Measurements from ENCODE around the gene NIPBL. TPM values are rescaled to one million over a fixed set of nuclear protein-coding genes. Genes with fewer than 3 reads are reported as not detected.

Gene NIPBL
- total RNA-seq, 2 donors from 2014 or later: 29.8 to 38.9 TPM

GRCh38 chr5:36939969-36940858 is 63.6 kb downstream of the NIPBL start:
- TF ChIP-seq CTCF (IDR thresholded peaks at IDR 0.05): no peak
- no peak for TF ChIP-seq POLR2A (IDR thresholded peaks at IDR 0.05)
- H3K27me3 ChIP-seq: no peaks in the 10 kb centered on the region
- no peaks in the 10 kb centered on the region for H3K36me3 ChIP-seq (replicated peaks in 1 of 2; ENCODE audit: insufficient read depth in 1 of 2, low read depth in 2 of 2)
- H3K27ac ChIP-seq: peak overlapping the region in 1 of 4 donors; percentile 2
- no peak for DNase-seq
- 51 to 54% methylated on average over 3 of the region's 3 CpGs for WGBS, 2 donors
- ATAC-seq: no peak
- no peak overlapping the region for H3K4me3 ChIP-seq
- intact Hi-C loops (cut with DNase I): loop anchor here (10.0 kb wide), 2 partner anchors 65 to 215 kb away; partner anchors contain the start of gene NIPBL
- H3K9me3 ChIP-seq: no peaks in the 10 kb centered on the region
- H3K4me1 ChIP-seq: peaks cover 25% of the 10 kb centered on the region

- no peak overlapping the region for H3K27ac ChIP-seq
- intact Hi-C loops (cut with DNase I): loop anchor here (10.0 kb wide), 2 partner anchors 69 to 219 kb away; partner anchors contain the start of gene NIPBL
- TF ChIP-seq CTCF (IDR thresholded peaks at IDR 0.05): no peak
- no peak for TF ChIP-seq POLR2A (IDR thresholded peaks at IDR 0.05)
- WGBS, 2 donors: 67 to 80% methylated on average over 1 of the region's 1 CpG
- H3K4me1 ChIP-seq: peaks cover 28% of the 10 kb centered on the region
- no peaks in the 10 kb centered on the region for H3K36me3 ChIP-seq (replicated peaks in 1 of 2; ENCODE audit: insufficient read depth in 1 of 2, low read depth in 2 of 2)
- no peaks in the 10 kb centered on the region for H3K27me3 ChIP-seq
- H3K9me3 ChIP-seq: no peaks in the 10 kb centered on the region
- DNase-seq: no peak
- ATAC-seq: no peak
- no peak overlapping the region for H3K4me3 ChIP-seq
These were observed 67.0 kb downstream of the NIPBL start for GRCh38 chr5:36943584-36943983.

- intact Hi-C loops (cut with DNase I): loop anchor here (10.0 kb wide), 2 partner anchors 69 to 219 kb away; partner anchors contain the start of gene NIPBL
- no peak for DNase-seq
- no peaks in the 10 kb centered on the region for H3K9me3 ChIP-seq
- no peaks in the 10 kb centered on the region for H3K27me3 ChIP-seq
- no peak for ATAC-seq
- no peak overlapping the region for H3K27ac ChIP-seq
- H3K4me1 ChIP-seq: peaks cover 28% of the 10 kb centered on the region
- H3K36me3 ChIP-seq (replicated peaks in 1 of 2; ENCODE audit: insufficient read depth in 1 of 2, low read depth in 2 of 2): no peaks in the 10 kb centered on the region
- no peak overlapping the region for H3K4me3 ChIP-seq
- TF ChIP-seq CTCF (IDR thresholded peaks at IDR 0.05) (no peak), POLR2A (IDR thresholded peaks at IDR 0.05) (no peak)
- 66 to 68% methylated on average over 2 of the region's 2 CpGs for WGBS, 2 donors
These were observed 67.5 kb downstream of the NIPBL start for GRCh38 chr5:36944024-36944423.

- TF ChIP-seq CTCF (IDR thresholded peaks at IDR 0.05): peak in 6 of 7 experiments; percentile 44 to 74 (median 55)
- TF ChIP-seq POLR2A (IDR thresholded peaks at IDR 0.05): no peak
- Histone ChIP-seq H3K9me3 (no peaks in the 10 kb centered on the region), H3K4me3 (no peak overlapping the region), H3K4me1 (peaks cover 23% of the 10 kb centered on the region), H3K36me3 (replicated peaks in 1 of 2; ENCODE audit: insufficient read depth in 1 of 2, low read depth in 2 of 2) (no peaks in the 10 kb centered on the region), H3K27me3 (no peaks in the 10 kb centered on the region), H3K27ac (no peak overlapping the region)
- intact Hi-C loops (cut with DNase I): loop anchor here (10.0 kb wide), 2 partner anchors 70 to 220 kb away; partner anchors contain the start of gene NIPBL
- 58 to 64% methylated on average over 4 of the region's 4 CpGs for WGBS, 2 donors
- DNase-seq (no peak), ATAC-seq (no peak)
These were observed 68.1 kb downstream of the NIPBL start for GRCh38 chr5:36944607-36945225.

Measured in body of pancreas (tissue), 4 donors.